GM12878 (cell line): ENCODE data around the gene SERPINE2. TPM values are rescaled to one million over a fixed set of nuclear protein-coding genes. Genes with fewer than 3 reads are reported as not detected.

Experiments
- EED ChIP-seq: sonication (generic); IDR thresholded peaks from 2 replicates; pipeline ENCODE4 v1.6.1; 2016; ENCODE audit warnings: antibody characterized with exemption, low read depth
- LARP7 ChIP-seq: fragments of 450-650 bp; IDR thresholded peaks from 2 replicates; pipeline ENCODE4 v1.6.1; 2017; ENCODE audit warnings: mild to moderate bottlenecking
- NFYA ChIP-seq: IDR thresholded peaks from 2 replicates; pipeline ENCODE4 v1.6.1; 2011; ENCODE audit warnings: low read depth, mild to moderate bottlenecking, low read length, improper control_type of control experiment, borderline replicate concordance
- POLR2AphosphoS5 ChIP-seq: IDR thresholded peaks from 2 replicates; pipeline ENCODE4 v1.6.1; 2011; ENCODE audit warnings: mild to moderate bottlenecking, low read length, inconsistent platforms
- RFX5 ChIP-seq: IDR thresholded peaks from 2 replicates; pipeline ENCODE4 v1.6.1; 2011; ENCODE audit warnings: low read depth, low read length, improper control_type of control experiment
- RUNX3 ChIP-seq: IDR thresholded peaks from 2 replicates; pipeline ENCODE4 v1.6.1; 2012; ENCODE audit warnings: low read length, inconsistent platforms
- SP1 ChIP-seq: IDR thresholded peaks from one replicate; pipeline ENCODE4 v1.6.1; 2011; ENCODE audit warnings: low read depth, low read length
- SUPT20H ChIP-seq: IDR thresholded peaks from 2 replicates; pipeline ENCODE4 v1.6.1; 2011; ENCODE audit warnings: low read depth, mild to moderate bottlenecking, low read length, moderate library complexity, borderline replicate concordance; ENCODE audit not compliant: control insufficient read depth
- polyA plus RNA-seq, 11 experiments: library from polyadenylated mRNA; depleted of rRNA in 4 of 11; unstranded in 6 of 11; stranded (reverse) in 5 of 11; fragments of >200 nt; fragmentation: Nextera tagmentation in 4 of 11; fragmentation: Illumina TruSeq in 1 of 11; extraction: Ambion mirVana in 4 of 11; extraction: Trizol in 1 of 11; gene quantifications; 1 replicate in 1 of 11; 2 replicates in 10 of 11; pipeline versions ENCODE4 v1.2.1 to v1.2.3, GENCODE V29; 2011 to 2016; ENCODE audit warnings: inconsistent platforms in 2 of 11, missing spikeins in 2 of 11, low read depth in 1 of 11
- total RNA-seq, 4 experiments: library from RNA; depleted of rRNA in 3 of 4; stranded (reverse); fragments of >200 nt in 3 of 4; fragmentation: Illumina TruSeq in 1 of 4; extraction: Trizol in 1 of 4; gene quantifications; 2 replicates each; pipeline versions ENCODE4 v1.2.1 to v1.2.3, GENCODE V29; 2013 to 2021
- TF ChIP-seq, protein P1 (sequence below): fragments of 450-650 bp; IDR thresholded peaks from 2 replicates; pipeline ENCODE4 v1.6.1; 2017; ENCODE audit warnings: antibody characterized with exemption, mild to moderate bottlenecking, moderate library complexity
- TF ChIP-seq, protein P2 (sequence below): IDR thresholded peaks from 2 replicates; pipeline ENCODE4 v1.6.1; 2012; ENCODE audit warnings: improper control_type of control experiment, low read depth, low read length; ENCODE audit not compliant: insufficient replicate concordance

Gene SERPINE2
- total and polyA plus RNA-seq, 10 of the 15 experiments (the other 5 are each of a cell fraction or from before 2014, with no cell fraction given) = 0.18 to 1.7 (median 0.39) TPM

DNA sequence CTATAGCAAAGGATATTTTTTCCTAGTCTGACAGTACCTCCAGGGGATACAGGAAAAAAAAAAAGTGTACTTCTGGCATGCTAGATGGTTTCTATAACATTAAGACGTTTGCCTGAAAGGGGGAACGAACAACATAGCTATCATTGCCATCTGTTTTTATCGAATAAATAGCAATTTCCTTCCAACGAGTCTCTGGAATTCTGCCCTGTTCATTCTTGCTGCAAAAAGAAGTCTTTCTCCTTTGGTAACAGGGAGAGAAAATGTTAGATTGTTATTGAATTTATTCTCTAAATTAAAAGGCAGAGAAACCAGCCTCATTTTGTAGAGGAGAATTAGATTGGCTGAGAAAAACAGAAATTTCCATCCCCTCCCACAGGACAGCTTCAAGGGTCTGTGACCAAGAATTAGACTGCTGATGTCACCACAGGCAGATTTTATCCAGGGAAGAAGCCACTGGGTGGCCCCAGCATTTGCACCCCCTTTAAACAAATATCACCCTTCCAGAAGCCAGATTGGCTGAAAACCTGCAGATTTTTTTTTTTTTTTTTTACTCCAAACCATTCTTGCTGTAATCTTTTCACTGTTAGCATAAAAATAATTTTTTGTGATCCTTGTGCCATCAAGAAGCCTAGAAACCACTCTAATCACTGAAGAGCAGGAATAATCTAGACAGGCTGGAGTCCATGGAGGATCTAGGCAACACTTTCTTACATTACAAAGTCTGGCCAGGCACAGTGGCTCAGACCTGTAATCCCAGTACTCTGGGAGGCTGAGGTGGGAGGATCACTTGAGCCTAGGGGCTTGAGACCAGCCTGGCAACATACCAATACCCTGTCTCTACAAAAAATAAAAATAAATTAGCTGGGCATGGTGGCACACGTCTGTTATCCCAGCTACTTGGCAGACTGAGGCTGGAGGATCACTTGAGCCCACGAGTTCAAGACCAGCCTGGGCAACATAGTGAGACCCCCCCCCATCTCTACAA lies 106.0 kb downstream of the SERPINE2 start (continued):
- TF ChIP-seq, protein P1, sequence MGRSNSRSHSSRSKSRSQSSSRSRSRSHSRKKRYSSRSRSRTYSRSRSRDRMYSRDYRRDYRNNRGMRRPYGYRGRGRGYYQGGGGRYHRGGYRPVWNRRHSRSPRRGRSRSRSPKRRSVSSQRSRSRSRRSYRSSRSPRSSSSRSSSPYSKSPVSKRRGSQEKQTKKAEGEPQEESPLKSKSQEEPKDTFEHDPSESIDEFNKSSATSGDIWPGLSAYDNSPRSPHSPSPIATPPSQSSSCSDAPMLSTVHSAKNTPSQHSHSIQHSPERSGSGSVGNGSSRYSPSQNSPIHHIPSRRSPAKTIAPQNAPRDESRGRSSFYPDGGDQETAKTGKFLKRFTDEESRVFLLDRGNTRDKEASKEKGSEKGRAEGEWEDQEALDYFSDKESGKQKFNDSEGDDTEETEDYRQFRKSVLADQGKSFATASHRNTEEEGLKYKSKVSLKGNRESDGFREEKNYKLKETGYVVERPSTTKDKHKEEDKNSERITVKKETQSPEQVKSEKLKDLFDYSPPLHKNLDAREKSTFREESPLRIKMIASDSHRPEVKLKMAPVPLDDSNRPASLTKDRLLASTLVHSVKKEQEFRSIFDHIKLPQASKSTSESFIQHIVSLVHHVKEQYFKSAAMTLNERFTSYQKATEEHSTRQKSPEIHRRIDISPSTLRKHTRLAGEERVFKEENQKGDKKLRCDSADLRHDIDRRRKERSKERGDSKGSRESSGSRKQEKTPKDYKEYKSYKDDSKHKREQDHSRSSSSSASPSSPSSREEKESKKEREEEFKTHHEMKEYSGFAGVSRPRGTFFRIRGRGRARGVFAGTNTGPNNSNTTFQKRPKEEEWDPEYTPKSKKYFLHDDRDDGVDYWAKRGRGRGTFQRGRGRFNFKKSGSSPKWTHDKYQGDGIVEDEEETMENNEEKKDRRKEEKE = no peak
- TF ChIP-seq EED = no peak
- TF ChIP-seq SP1 = no peak
- TF ChIP-seq, protein P2, sequence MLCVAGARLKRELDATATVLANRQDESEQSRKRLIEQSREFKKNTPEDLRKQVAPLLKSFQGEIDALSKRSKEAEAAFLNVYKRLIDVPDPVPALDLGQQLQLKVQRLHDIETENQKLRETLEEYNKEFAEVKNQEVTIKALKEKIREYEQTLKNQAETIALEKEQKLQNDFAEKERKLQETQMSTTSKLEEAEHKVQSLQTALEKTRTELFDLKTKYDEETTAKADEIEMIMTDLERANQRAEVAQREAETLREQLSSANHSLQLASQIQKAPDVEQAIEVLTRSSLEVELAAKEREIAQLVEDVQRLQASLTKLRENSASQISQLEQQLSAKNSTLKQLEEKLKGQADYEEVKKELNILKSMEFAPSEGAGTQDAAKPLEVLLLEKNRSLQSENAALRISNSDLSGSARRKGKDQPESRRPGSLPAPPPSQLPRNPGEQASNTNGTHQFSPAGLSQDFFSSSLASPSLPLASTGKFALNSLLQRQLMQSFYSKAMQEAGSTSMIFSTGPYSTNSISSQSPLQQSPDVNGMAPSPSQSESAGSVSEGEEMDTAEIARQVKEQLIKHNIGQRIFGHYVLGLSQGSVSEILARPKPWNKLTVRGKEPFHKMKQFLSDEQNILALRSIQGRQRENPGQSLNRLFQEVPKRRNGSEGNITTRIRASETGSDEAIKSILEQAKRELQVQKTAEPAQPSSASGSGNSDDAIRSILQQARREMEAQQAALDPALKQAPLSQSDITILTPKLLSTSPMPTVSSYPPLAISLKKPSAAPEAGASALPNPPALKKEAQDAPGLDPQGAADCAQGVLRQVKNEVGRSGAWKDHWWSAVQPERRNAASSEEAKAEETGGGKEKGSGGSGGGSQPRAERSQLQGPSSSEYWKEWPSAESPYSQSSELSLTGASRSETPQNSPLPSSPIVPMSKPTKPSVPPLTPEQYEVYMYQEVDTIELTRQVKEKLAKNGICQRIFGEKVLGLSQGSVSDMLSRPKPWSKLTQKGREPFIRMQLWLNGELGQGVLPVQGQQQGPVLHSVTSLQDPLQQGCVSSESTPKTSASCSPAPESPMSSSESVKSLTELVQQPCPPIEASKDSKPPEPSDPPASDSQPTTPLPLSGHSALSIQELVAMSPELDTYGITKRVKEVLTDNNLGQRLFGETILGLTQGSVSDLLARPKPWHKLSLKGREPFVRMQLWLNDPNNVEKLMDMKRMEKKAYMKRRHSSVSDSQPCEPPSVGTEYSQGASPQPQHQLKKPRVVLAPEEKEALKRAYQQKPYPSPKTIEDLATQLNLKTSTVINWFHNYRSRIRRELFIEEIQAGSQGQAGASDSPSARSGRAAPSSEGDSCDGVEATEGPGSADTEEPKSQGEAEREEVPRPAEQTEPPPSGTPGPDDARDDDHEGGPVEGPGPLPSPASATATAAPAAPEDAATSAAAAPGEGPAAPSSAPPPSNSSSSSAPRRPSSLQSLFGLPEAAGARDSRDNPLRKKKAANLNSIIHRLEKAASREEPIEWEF = no peak
- TF ChIP-seq RFX5 = no peak
- TF ChIP-seq POLR2AphosphoS5 = no peak
- no peak for TF ChIP-seq SUPT20H
- TF ChIP-seq LARP7 = no peak
- no peak for TF ChIP-seq NFYA
- no peak for TF ChIP-seq RUNX3
